Measurements from ENCODE around the gene KCNMA1. TPM values are rescaled to one million over a fixed set of nuclear protein-coding genes. Genes with fewer than 3 reads are reported as not detected.

The KCNMA1 gene
- total and polyA plus RNA-seq, 2 donors (not counting 1 experiment from before 2014, with no cell fraction given): 0.82 to 3.1 TPM

GRCh38 chr10:76991621-76992020 is 646.0 kb downstream of the KCNMA1 start:
- Histone ChIP-seq H3K36me3 (replicated peaks in 1 of 2; ENCODE audit: control extremely low read depth in 1 of 2, control insufficient read depth in 1 of 2, extremely low read depth in 1 of 2, insufficient read depth in 2 of 2, low read length in 1 of 2) (no peaks in the 10 kb centered on the region), H2AFZ (ENCODE audit: insufficient read depth, low read depth, low read length, poor library complexity, severe bottlenecking) (no peak overlapping the region), H3K4me1 (ENCODE audit: control insufficient read depth in 2 of 2, insufficient read depth in 2 of 2, low read length in 2 of 2) (no peaks in the 10 kb centered on the region), H4K20me1 (ENCODE audit: control insufficient read depth, insufficient read depth, low read length, poor library complexity, severe bottlenecking) (no peaks in the 10 kb centered on the region), H3K9ac (ENCODE audit: low read length) (no peak overlapping the region), H3K4me2 (replicated peaks; ENCODE audit: low read depth, low read length, poor library complexity, severe bottlenecking) (no peak overlapping the region), H3K4me3 (ENCODE audit: control extremely low read depth in 1 of 5, extremely low read depth in 1 of 5, insufficient read depth in 1 of 5, low read depth in 2 of 5, low read length in 4 of 5) (no peak overlapping the region), H3K79me2 (ENCODE audit: control insufficient read depth, insufficient read depth, low read length) (no peaks in the 10 kb centered on the region), H3K9me3 (ENCODE audit: control extremely low read depth in 1 of 3, control insufficient read depth in 2 of 3, insufficient read depth in 1 of 3, low read length in 2 of 3) (no peaks in the 10 kb centered on the region), H3K27ac (ENCODE audit: low read length in 2 of 2) (no peak overlapping the region), H3K27me3 (replicated peaks in 1 of 4; ENCODE audit: control extremely low read depth in 1 of 4, control insufficient read depth in 3 of 4, insufficient read depth in 4 of 4, low read length in 3 of 4) (no peaks in the 10 kb centered on the region)
- Mint-ChIP-seq H3K27ac (no peak overlapping the region), H3K4me3 (no peak overlapping the region), H3K27me3 (no peaks in the 10 kb centered on the region), H3K4me1 (no peaks in the 10 kb centered on the region), H3K9me3 (ENCODE audit: insufficient read depth) (no peaks in the 10 kb centered on the region)
- no peak for TF ChIP-seq EZH2 (IDR thresholded peaks at IDR 0.05; ENCODE audit: borderline replicate concordance, insufficient read depth, low read depth, low read length, poor library complexity, severe bottlenecking)
- no peak for TF ChIP-seq CTCF (IDR thresholded peaks at IDR 0.05)
- ATAC-seq (ENCODE audit: low read depth) (no peak), DNase-seq (no peak)
- intact Hi-C loops (cut with micrococcal nuclease): no loop called here
- 86% methylated on average over 2 of the region's 2 CpGs for WGBS (ENCODE audit: insufficient coverage)
- ChIA-PET POLR2A (no interaction called here), CTCF (interaction anchor here (2.9 kb wide), 1 partner anchor 14 kb away, joined by 15 read pairs; no protein-coding TSS in a partner anchor)

- Histone ChIP-seq H3K36me3 (replicated peaks in 1 of 2; ENCODE audit: control extremely low read depth in 1 of 2, control insufficient read depth in 1 of 2, extremely low read depth in 1 of 2, insufficient read depth in 2 of 2, low read length in 1 of 2) (no peaks in the 10 kb centered on the region), H3K27me3 (replicated peaks in 1 of 4; ENCODE audit: control extremely low read depth in 1 of 4, control insufficient read depth in 3 of 4, insufficient read depth in 4 of 4, low read length in 3 of 4) (peaks cover 0 to 1% (median 0%) of the 10 kb centered on the region in 4 experiments), H4K20me1 (ENCODE audit: control insufficient read depth, insufficient read depth, low read length, poor library complexity, severe bottlenecking) (no peaks in the 10 kb centered on the region), H3K79me2 (ENCODE audit: control insufficient read depth, insufficient read depth, low read length) (no peaks in the 10 kb centered on the region), H3K9ac (ENCODE audit: low read length) (no peak overlapping the region), H3K4me2 (replicated peaks; ENCODE audit: low read depth, low read length, poor library complexity, severe bottlenecking) (no peak overlapping the region), H3K9me3 (ENCODE audit: control extremely low read depth in 1 of 3, control insufficient read depth in 2 of 3, insufficient read depth in 1 of 3, low read length in 2 of 3) (no peaks in the 10 kb centered on the region), H3K4me3 (ENCODE audit: control extremely low read depth in 1 of 5, extremely low read depth in 1 of 5, insufficient read depth in 1 of 5, low read depth in 2 of 5, low read length in 4 of 5) (no peak overlapping the region), H3K27ac (ENCODE audit: low read length in 2 of 2) (no peak overlapping the region), H2AFZ (ENCODE audit: insufficient read depth, low read depth, low read length, poor library complexity, severe bottlenecking) (no peak overlapping the region), H3K4me1 (ENCODE audit: control insufficient read depth in 2 of 2, insufficient read depth in 2 of 2, low read length in 2 of 2) (no peaks in the 10 kb centered on the region)
- ChIA-PET CTCF (interaction anchor here (2.9 kb wide), 1 partner anchor 15 kb away, joined by 15 read pairs; no protein-coding TSS in a partner anchor), POLR2A (no interaction called here)
- Mint-ChIP-seq H3K27me3 (no peaks in the 10 kb centered on the region), H3K27ac (no peak overlapping the region), H3K4me3 (no peak overlapping the region), H3K4me1 (no peaks in the 10 kb centered on the region), H3K9me3 (ENCODE audit: insufficient read depth) (no peaks in the 10 kb centered on the region)
- ATAC-seq (ENCODE audit: low read depth) (no peak), DNase-seq (no peak)
- 100% methylated on average over 1 of the region's 1 CpG for WGBS (ENCODE audit: insufficient coverage)
- intact Hi-C loops (cut with micrococcal nuclease): no loop called here
- TF ChIP-seq CTCF (IDR thresholded peaks at IDR 0.05): no peak
- no peak for TF ChIP-seq EZH2 (IDR thresholded peaks at IDR 0.05; ENCODE audit: borderline replicate concordance, insufficient read depth, low read depth, low read length, poor library complexity, severe bottlenecking)
Observed at GRCh38 chr10:76990561-76990960, 647.0 kb downstream of the KCNMA1 start.

Measured in B cell (primary cell).